ENCODE results near the gene POLQ. TPM values are rescaled to one million over a fixed set of nuclear protein-coding genes. Genes with fewer than 3 reads are reported as not detected.
"Not testable (repeated sequence)": the region's sequence is repeated elsewhere in the genome, so short reads cannot be mapped to it uniquely, and the experiment has no call there.

POLQ gene
- polyA plus RNA-seq, 1 donor from 2014 or later = not detected

DNA sequence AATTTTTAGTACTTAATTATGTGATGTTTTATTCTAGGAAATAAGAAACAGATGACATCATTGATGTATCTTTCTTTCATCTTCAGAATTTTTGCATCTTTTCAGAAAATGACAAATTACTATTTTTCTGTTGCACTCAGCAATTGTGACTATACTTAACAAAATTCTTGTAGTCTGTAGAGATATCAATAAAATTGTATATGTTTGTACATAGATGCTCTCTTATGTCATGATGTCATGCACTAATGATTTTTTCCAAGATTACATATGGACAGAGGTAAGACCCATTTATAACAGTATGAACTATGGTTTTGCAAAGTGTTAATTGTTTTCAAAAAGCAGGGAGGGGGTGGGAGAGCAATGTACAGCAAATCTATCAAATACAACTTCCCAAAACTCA is 121.2 kb downstream of the POLQ start:
- Mint-ChIP-seq H3K27me3 (no peaks in the 10 kb centered on the region), H3K4me1 (peaks cover 0 to 1% (median 0%) of the 10 kb centered on the region in 3 donors), H3K27ac (no peak overlapping the region), H3K36me3 (peaks cover 2% of the 10 kb centered on the region), H3K9me3 (no peaks in the 10 kb centered on the region), H3K4me3 (no peak overlapping the region)

DNA sequence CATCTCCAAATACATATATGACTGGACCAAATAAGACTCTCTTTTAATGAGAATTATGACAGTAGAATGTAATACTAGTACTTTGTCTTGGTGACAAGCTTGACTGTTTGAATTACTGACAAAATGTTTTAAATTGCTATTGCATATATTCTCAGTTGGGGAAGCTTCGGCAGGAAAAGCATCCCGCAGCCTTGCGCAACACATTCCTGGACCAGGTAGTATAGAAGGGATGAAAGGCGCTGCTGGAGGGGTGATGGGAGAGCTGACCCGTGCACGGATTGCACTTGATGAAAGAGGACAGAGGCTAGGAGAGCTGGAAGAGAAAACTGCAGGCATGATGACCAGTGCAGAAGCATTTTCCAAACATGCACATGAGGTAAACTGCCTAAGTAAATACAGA is 127.6 kb downstream of the POLQ start:
- peaks cover 0 to 2% (median 0%) of the 10 kb centered on the region in 3 donors for H3K4me1 Mint-ChIP-seq
- no peak overlapping the region for H3K4me3 Mint-ChIP-seq
- H3K27ac Mint-ChIP-seq = peak overlapping the region in 1 of 3 donors; percentile 5
- H3K36me3 Mint-ChIP-seq = no peaks in the 10 kb centered on the region
- H3K9me3 Mint-ChIP-seq = no peaks in the 10 kb centered on the region
- H3K27me3 Mint-ChIP-seq = no peaks in the 10 kb centered on the region

DNA sequence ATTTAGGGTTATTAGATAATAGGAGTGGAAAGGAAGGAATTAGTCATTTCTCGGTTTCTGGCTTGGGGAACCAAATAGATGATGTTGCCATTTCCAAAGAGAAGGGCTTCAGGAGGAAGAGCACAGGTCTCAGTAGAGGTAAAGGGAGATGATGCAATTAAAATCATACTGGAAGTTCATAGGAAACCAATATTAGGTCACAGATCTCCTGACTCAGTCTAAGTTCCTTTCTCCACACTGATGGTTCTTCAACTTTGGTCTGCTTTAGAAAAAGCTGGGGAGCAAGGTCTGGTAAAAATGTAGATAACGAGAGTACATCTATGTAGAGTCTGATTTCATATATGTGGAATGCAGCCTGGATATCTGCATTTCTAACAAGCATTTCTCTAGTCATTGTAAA is 130.9 kb downstream of the POLQ start:
- H3K36me3 Mint-ChIP-seq = no peaks in the 10 kb centered on the region
- no peaks in the 10 kb centered on the region for H3K27me3 Mint-ChIP-seq
- H3K27ac Mint-ChIP-seq = no peak overlapping the region
- no peak overlapping the region for H3K4me3 Mint-ChIP-seq
- no peaks in the 10 kb centered on the region for H3K9me3 Mint-ChIP-seq
- peaks cover 0 to 2% (median 0%) of the 10 kb centered on the region in 3 donors for H3K4me1 Mint-ChIP-seq

DNA sequence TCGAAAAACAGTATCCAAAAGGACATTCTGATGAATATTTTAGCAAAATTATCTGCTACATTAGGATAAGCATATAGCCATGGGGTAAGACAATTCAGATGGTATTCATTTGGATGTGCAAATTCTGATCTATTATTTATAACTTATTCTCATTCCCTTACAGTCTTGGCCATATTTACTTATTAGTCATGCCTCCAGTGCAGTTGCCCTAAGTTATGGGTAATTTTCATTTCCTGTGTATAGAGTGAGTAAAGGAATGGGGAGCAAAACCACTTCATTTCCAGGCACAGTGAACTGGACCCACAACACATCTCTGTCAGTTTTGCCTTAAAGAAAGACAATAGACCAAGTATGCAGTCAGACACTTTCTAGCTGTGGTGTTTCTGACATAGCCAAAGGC is 134.3 kb downstream of the POLQ start:
- Mint-ChIP-seq H3K36me3 (peaks cover 3% of the 10 kb centered on the region), H3K4me3 (no peak overlapping the region), H3K4me1 (peaks cover 0 to 2% (median 0%) of the 10 kb centered on the region in 3 donors), H3K27ac (no peak overlapping the region), H3K9me3 (no peaks in the 10 kb centered on the region), H3K27me3 (no peaks in the 10 kb centered on the region)

DNA sequence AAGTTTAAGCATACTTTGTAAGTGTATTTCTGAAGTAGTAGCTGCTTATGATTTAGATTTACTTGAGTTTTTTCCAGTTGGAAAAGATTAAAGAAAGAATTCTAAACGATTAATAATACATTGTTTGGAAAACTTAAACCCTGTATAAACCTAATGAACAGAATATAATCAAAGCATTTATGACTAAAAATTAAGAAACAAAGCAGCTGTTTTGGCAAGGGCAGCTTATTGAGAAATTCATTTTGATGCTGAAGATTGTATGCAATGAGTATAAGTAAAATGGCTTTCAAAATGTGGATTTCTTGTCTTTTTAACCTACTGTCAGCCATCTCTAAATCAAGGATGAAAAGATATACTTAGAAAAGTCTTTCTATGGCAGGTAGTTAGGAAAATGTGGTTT is 140.2 kb downstream of the POLQ start:
- H3K36me3 Mint-ChIP-seq = peaks cover 3% of the 10 kb centered on the region
- peaks cover 0 to 2% (median 0%) of the 10 kb centered on the region in 3 donors for H3K4me1 Mint-ChIP-seq
- H3K27me3 Mint-ChIP-seq = no peaks in the 10 kb centered on the region
- no peak overlapping the region for H3K4me3 Mint-ChIP-seq
- H3K9me3 Mint-ChIP-seq = no peaks in the 10 kb centered on the region
- H3K27ac Mint-ChIP-seq = no peak overlapping the region

- Mint-ChIP-seq H3K36me3 (no peaks in the 10 kb centered on the region), H3K4me1 (no peaks in the 10 kb centered on the region), H3K4me3 (no peak overlapping the region), H3K9me3 (no peaks in the 10 kb centered on the region), H3K27ac (no peak overlapping the region), H3K27me3 (peaks cover 7% of the 10 kb centered on the region)
These were observed 146.0 kb downstream of the POLQ start for GRCh38 chr3:121399820-121400219.

DNA sequence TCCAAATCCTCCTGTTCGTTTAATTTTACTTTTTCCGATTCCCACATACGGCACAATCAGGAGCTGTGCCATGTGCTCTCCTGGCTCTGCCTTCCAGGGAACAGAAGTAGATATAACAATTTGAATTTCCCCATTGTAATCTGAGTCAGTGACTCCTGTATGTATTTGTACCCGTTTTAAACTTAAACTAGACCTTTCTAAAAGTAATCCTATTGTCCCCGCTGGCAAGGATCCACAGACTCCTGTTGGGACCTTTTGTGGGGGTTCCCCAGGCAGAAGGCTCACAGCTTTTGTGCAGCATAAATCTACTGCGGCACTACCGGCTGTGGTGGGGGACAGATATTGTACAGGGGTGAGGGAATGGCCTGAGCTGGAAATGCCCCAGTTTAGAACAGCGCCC is 147.7 kb downstream of the POLQ start:
- not testable (repeated sequence) for H3K27me3 Mint-ChIP-seq, H3K4me3 Mint-ChIP-seq, H3K36me3 Mint-ChIP-seq, H3K4me1 Mint-ChIP-seq, H3K9me3 Mint-ChIP-seq, H3K27ac Mint-ChIP-seq

DNA sequence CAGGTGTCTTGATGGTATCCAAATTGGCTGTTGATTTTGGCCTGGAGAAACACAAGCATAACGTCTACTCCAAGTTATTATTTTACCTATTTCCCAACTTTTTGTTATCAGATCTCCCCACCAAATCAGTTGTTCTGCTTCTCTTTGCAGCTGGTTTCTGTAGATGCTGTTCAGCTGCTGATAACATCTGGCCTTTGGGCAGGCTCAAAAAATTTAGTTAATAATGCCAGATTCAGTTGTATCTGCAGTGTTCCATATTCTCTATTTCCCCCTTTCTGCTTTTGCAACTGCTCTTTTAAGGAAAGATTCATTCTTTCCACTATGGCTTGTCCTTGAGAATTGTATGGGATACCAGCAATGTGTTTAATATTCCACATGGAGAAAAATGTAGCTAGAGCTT is 149.8 kb downstream of the POLQ start:
- not testable (repeated sequence) for H3K36me3 Mint-ChIP-seq, H3K27ac Mint-ChIP-seq, H3K4me3 Mint-ChIP-seq

GRCh38 chr3:121388308-121388707 is 157.5 kb downstream of the POLQ start:
- not testable (repeated sequence) for H3K36me3 Mint-ChIP-seq, H3K9me3 Mint-ChIP-seq, H3K4me1 Mint-ChIP-seq, H3K27me3 Mint-ChIP-seq, H3K27ac Mint-ChIP-seq, H3K4me3 Mint-ChIP-seq

More for the DNA sequence above, 149.8 kb downstream of the POLQ start:
- not testable (repeated sequence) for H3K9me3 Mint-ChIP-seq, H3K4me1 Mint-ChIP-seq
- peaks cover 11% of the 10 kb centered on the region for H3K27me3 Mint-ChIP-seq

Other genes starting within 250 kb of the POLQ start
- not detected for gene ARGFX, start 22.0 kb upstream of the POLQ start, polyA plus RNA-seq
- 0.18 TPM for gene FBXO40, start 47.4 kb upstream of the POLQ start, polyA plus RNA-seq
- gene HCLS1, start 114.9 kb upstream of the POLQ start, polyA plus RNA-seq = 468 TPM
- gene GOLGB1, start 203.8 kb upstream of the POLQ start, polyA plus RNA-seq = 10.0 TPM

Data from IgD-negative memory B cell (primary cell).